Naive thymus-derived CD8-positive, alpha-beta T cell (primary cell): ENCODE measurements around the gene MYLK. TPM values are rescaled to one million over a fixed set of nuclear protein-coding genes. Genes with fewer than 3 reads are reported as not detected.
"Not testable (repeated sequence)": the region's sequence is repeated elsewhere in the genome, so short reads cannot be mapped to it uniquely, and the experiment has no call there.

ENCODE experiments used
- ATAC-seq, 2 donors: fragments of 150-1000 bp; cut with Tn5 transposase in 1 of 2; sonication (Bioruptor Pico), chemical (Tn5 transposase) in 1 of 2; 1 replicate in 1 of 2; 2 replicates in 1 of 2; pipeline ENCODE4 v1.10.0; 2021; ENCODE audit warnings: mild to moderate bottlenecking in 2 of 2, moderate library complexity in 2 of 2
- POLR2A ChIA-PET: fragments of 350-600 bp; sonication (Branson Sonifier 250); formaldehyde crosslinking; loops from one replicate; lab custom pipeline; 2021; ENCODE audit warnings: antibody characterized with exemption; lab: Charles Lee
- DNase-seq, 10 donors: peaks; one replicate each; pipeline versions ENCODE4 v3.0.0 to v3.0.0-alpha.2; 2020 to 2022
- H3K27ac Mint-ChIP-seq, 10 donors: one replicate each; pipeline ENCODE4 v1.8.0; 2020 to 2022; ENCODE audit warnings: mild to moderate bottlenecking in 10 of 10, mixed read lengths in 10 of 10, moderate library complexity in 4 of 10, inconsistent platforms in 1 of 10
- H3K27me3 Mint-ChIP-seq, 5 donors: one replicate each; pipeline ENCODE4 v1.8.0; 2021 to 2022; ENCODE audit warnings: mixed read lengths in 5 of 5
- H3K36me3 Mint-ChIP-seq, 3 donors: one replicate each; pipeline ENCODE4 v1.8.0; 2020 to 2022; ENCODE audit warnings: mixed read lengths in 3 of 3, mild to moderate bottlenecking in 2 of 3, inconsistent platforms in 1 of 3
- H3K4me1 Mint-ChIP-seq, 4 donors: one replicate each; pipeline ENCODE4 v1.8.0; 2021 to 2022; ENCODE audit warnings: mixed read lengths in 4 of 4
- H3K4me3 Mint-ChIP-seq, 10 donors: one replicate each; pipeline ENCODE4 v1.8.0; 2020 to 2022; ENCODE audit warnings: mild to moderate bottlenecking in 10 of 10, mixed read lengths in 10 of 10, moderate library complexity in 6 of 10, inconsistent platforms in 1 of 10
- H3K9me3 Mint-ChIP-seq, 9 donors: one replicate each; pipeline ENCODE4 v1.8.0; 2020 to 2022; ENCODE audit warnings: mixed read lengths in 9 of 9, mild to moderate bottlenecking in 3 of 9, inconsistent platforms in 1 of 9, moderate library complexity in 1 of 9
- polyA plus RNA-seq, 3 donors: library from polyadenylated mRNA; unstranded; fragments of 300-500 nt; fragmentation: Illumina TruSeq; gene quantifications; one replicate each; pipeline ENCODE4 v1.2.3, GENCODE V29; 2021
- total RNA-seq, 8 experiments: library from RNA in 2 of 8; stranded (reverse) in 2 of 8; gene quantifications; one replicate each; pipeline ENCODE4 v1.2.3 and lab custom pipeline; 2021 to 2026

Gene MYLK
- total and polyA plus RNA-seq, 5 experiments from 2014 or later: 0.02 to 0.16 (median 0.10) TPM; not detected in 2

DNA sequence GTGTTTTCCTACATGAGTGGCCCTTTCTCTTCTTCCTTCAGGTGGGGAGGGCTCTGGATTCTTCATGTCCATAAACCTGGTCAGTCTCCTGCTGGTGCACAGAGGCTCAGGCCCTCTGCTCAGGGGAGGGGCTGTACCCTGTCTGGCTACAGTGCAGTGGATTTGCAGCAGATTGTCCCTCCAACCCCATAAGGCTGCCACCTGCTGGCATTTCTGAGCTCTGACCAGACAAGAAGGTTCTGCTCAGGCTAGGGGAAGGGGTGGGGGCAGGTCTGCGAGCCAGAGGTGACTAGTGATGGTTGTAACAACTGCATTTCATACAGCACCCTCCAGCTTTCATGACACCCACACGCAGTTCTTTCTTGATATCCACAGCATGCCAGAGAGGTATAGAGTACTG, 182.1 kb downstream of the MYLK start:
- POLR2A ChIA-PET: not testable (repeated sequence)
- ATAC-seq: peak; percentile 25 to 58

DNA sequence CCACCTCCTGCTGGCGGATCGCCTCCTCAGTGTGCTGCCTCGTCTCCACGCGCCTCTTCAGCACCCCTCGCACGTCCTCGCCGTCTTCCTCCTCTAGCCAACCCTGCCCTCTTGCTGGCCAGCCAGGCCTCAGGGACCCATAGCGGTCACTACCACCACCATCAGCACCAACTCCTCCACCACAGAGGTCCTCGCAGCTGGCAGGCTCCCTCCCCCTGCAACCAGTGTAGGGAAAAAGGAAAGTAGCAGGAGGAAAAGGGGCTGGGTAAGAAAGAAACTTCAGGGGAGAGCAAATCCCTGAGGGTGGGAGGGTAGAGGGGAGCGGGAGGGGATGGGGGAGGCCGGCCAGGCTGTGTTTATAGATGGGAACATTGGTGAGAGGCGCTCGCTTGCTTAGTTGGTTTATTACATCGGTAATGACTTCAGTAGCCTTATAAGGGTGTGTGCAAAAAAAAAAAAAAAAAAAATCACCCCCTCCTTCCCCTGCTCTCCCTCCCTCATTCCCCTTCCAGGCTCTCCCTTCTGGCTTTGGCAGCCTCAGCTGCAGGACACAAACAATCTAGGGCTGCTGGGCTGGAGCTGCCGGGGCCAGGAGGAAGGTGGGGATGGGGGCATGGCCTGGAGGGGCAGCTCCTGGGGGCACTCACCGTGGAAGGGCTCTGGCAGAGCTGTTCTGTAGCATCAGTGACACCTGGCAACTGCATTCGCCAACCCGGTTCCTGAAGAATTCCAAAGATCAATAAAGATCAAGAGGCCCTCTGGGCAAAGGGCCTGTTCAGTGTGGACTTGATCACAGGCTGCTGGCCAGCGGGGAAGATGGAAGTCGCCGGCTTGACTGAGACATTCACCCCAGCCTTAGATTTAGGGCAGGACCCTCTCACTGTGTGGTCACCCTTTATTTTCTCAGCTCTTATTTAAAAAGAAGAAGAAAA, 183.1 kb downstream of the MYLK start:
- H3K36me3 Mint-ChIP-seq: no peaks in the 10 kb centered on the region
- POLR2A ChIA-PET: no interaction called here
- ATAC-seq: no peak

More for the DNA sequence above, 182.1 kb downstream of the MYLK start:
- not testable (repeated sequence) for H3K36me3 Mint-ChIP-seq, H3K4me1 Mint-ChIP-seq, H3K9me3 Mint-ChIP-seq, H3K27ac Mint-ChIP-seq, H3K4me3 Mint-ChIP-seq
- peak in 4 of 10 donors; percentile 3 to 13 (median 6) for DNase-seq
- H3K27me3 Mint-ChIP-seq: peaks cover 0 to 13% (median 4%) of the 10 kb centered on the region in 5 donors

DNA sequence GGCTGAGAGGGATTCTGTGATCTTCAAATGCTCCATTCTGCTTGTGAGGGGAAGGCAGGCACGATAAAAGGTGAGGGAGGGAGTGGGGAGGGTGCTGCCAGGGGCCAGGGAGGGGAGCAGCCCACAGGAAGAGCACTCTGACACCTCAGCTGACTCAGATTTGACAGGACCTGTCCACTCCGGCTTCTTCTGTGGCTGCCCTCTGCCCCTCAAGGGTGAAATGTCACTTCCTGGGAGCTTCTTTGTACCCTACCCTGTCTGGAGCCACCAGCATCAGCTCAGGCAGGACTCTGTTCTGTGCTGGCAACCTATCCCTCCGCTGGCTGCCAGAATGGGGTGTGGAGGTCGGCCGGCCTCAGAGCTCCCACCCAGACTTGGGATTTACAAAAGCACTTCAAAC, 185.3 kb downstream of the MYLK start:
- Mint-ChIP-seq H3K4me3 (no peak overlapping the region), H3K9me3 (no peaks in the 10 kb centered on the region), H3K27me3 (peaks cover 0 to 11% (median 4%) of the 10 kb centered on the region in 5 donors), H3K27ac (no peak overlapping the region), H3K36me3 (no peaks in the 10 kb centered on the region), H3K4me1 (peaks cover 0 to 8% (median 0%) of the 10 kb centered on the region in 4 donors)
- ATAC-seq (no peak), DNase-seq (no peak)
- POLR2A ChIA-PET: no interaction called here

More for the DNA sequence above, 183.1 kb downstream of the MYLK start:
- H3K9me3 Mint-ChIP-seq: no peaks in the 10 kb centered on the region
- H3K4me3 Mint-ChIP-seq: no peak overlapping the region
- H3K27me3 Mint-ChIP-seq: peaks cover 0 to 13% (median 4%) of the 10 kb centered on the region in 5 donors
- H3K4me1 Mint-ChIP-seq: peaks cover 0 to 6% (median 0%) of the 10 kb centered on the region in 4 donors
- DNase-seq: no peak
- H3K27ac Mint-ChIP-seq: peak overlapping the region in 1 of 10 donors; percentile 39

DNA sequence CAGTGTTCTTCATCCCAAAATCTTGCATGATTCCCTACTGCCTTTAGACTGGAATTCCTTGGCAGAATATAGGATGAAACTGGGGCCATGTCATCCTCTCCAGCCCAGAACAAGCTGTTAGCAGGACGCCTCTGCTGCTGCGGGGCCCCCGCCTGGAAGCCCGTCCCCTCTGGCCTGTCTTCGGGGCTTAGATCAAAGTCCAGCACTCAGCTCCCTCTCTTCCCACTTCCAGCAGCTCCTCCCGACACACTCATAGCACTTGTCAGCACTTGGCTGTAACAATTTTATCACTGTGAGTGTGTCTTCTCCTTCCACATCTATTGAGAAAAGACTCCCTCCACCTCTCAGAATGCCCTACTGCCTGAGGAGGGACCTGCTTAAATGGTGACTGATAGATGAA, 187.3 kb downstream of the MYLK start:
- no peak for DNase-seq
- Mint-ChIP-seq H3K9me3 (no peaks in the 10 kb centered on the region), H3K4me1 (peaks cover 0 to 5% (median 0%) of the 10 kb centered on the region in 4 donors), H3K27ac (no peak overlapping the region), H3K27me3 (peaks cover 0 to 14% (median 6%) of the 10 kb centered on the region in 5 donors), H3K36me3 (no peaks in the 10 kb centered on the region), H3K4me3 (no peak overlapping the region)
- POLR2A ChIA-PET: no interaction called here
- ATAC-seq: no peak

DNA sequence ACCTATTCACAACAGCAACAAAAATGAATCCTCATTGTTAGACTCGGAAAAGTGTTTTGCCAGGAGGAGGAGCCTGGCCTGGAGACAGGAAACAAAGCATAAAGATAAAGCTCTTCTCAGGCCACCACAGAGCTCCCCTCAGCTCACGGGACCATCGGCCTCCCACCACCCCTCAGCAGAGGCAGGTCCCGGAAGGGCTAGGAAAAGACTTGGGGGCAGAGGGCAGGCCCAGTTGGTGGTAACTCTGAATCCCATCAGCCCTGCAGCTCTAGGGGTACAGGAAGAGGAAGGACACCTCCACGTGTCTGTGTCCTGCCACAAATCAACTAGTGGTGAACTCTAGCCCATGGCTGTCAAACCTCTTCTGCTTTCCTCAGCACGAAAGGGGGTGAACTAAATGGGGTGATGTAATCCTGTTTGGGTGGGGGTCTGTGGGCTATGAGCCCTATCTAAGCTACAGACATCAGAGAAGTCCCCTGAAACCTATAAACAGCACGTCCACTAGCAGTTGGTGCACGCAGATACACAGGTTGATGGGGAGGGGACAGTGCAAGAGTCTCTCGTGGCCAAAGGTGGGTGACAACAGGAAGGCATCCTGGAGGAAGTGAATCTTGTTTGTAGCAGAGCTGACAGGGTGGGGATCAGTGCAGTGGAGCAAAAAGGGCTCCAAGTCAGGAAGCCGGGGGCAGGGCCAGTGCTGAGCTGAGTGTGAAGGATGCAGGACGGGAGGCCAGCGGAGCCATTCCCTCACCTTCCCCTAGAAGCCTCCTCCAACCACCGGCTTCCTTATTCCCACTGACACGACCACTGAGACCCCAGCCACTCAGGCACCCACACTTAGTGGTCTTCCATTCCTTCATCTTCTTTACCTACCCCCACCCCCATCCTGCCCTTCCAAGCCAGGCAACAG, 188.1 kb downstream of the MYLK start:
- Mint-ChIP-seq H3K9me3 (no peaks in the 10 kb centered on the region), H3K27ac (no peak overlapping the region), H3K27me3 (peaks cover 0 to 14% (median 7%) of the 10 kb centered on the region in 5 donors), H3K4me3 (no peak overlapping the region), H3K36me3 (no peaks in the 10 kb centered on the region), H3K4me1 (peaks cover 0 to 4% (median 0%) of the 10 kb centered on the region in 4 donors)
- POLR2A ChIA-PET: no interaction called here
- no peak for DNase-seq
- no peak for ATAC-seq

DNA sequence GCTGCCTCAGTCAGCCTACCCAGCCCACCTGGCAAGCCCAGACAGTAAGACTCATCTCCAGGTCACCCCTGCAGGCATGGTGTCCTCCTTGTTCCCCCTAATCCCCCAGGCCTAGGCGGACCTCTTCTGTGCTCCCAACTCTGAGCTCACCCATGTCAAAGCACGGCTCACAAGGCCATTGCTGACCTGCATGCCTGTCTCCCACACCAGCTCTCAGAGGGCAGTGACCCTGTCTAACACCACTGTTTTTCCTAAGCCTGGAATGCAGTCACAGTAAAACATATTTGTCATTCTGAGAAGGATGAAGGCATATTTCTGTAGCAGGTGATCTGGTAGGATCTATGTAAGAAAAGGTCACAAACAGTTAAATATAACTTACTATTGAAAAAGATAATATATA, 189.0 kb downstream of the MYLK start:
- DNase-seq (no peak), ATAC-seq (no peak)
- Mint-ChIP-seq H3K9me3 (no peaks in the 10 kb centered on the region), H3K27ac (no peak overlapping the region), H3K36me3 (no peaks in the 10 kb centered on the region), H3K4me3 (no peak overlapping the region), H3K27me3 (peaks cover 0 to 7% (median 3%) of the 10 kb centered on the region in 5 donors), H3K4me1 (peaks cover 0 to 4% (median 0%) of the 10 kb centered on the region in 4 donors)
- POLR2A ChIA-PET: no interaction called here

DNA sequence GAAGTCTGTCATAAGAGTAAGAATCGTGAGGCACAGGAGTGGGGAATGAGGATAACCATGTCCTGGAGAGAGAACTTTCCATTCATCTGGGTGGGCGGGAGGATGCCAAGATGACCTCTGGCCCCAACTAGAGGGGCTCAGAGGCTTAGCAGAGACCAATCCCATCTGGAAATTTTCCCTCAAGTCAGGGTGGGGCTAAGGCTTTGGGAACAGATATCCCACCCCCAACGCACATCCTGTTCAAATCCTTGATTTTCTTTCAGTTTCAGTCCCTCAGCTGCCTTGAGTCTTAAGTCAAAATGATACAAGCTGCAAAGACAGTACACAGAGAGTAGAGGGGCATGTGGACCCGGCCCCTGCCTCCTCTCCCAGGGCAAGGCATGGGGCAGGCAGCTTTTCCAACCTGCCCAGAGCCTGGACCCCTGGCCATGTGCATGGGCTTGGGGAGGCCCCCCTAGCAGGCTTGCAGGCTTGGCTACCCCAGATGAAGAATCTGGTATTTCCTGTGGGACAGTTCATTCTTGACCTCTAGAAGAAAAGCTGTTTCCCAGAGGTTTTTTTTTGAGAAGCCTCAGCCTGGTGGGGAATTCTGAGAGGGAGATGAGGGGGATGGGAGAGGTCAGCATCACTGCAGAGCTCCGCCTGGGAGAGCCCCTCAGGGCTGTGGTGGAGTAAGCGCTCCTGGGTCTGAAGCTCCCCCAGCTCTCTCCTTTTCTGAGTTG, 189.6 kb downstream of the MYLK start:
- POLR2A ChIA-PET: no interaction called here
- ATAC-seq (no peak), DNase-seq (no peak)
- no peaks in the 10 kb centered on the region for H3K36me3 Mint-ChIP-seq
- H3K4me1 Mint-ChIP-seq: peaks cover 0 to 4% (median 0%) of the 10 kb centered on the region in 4 donors
- no peak overlapping the region for H3K4me3 Mint-ChIP-seq
- H3K27me3 Mint-ChIP-seq: peaks cover 0 to 5% (median 2%) of the 10 kb centered on the region in 5 donors
- no peak overlapping the region for H3K27ac Mint-ChIP-seq
- H3K9me3 Mint-ChIP-seq: no peaks in the 10 kb centered on the region

DNA sequence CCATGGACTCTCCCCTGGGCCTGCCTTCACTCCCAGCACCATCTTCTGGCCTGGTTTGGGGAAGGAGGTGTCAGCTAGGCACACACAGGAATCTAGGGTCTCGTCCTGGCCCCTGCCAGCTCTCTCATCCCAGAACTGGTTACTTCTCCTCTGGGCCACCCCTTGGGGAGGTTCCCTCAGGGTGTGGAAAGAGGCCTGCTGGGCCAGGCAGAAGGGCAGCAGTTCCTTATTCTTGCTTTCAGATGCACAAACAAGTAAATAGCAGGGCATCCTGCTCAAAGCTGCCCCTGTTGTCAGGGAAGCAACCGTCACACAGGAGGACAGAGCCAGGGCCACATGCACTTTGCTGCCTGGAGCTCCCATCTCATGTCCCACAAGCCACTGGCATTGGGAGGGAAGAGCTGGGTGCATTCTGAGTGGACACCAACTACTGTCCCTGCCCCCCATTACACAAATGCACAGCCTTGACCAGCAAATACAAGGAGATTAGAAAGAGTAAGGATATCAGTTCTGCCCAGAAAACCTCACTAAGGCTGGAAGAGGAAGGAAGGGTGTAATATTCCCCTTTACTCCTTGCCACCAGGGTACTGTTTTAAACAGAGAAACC, 190.4 kb downstream of the MYLK start:
- Mint-ChIP-seq H3K9me3 (no peaks in the 10 kb centered on the region), H3K27ac (no peak overlapping the region), H3K4me1 (peaks cover 0 to 4% (median 0%) of the 10 kb centered on the region in 4 donors), H3K4me3 (no peak overlapping the region), H3K27me3 (peaks cover 0 to 5% (median 2%) of the 10 kb centered on the region in 5 donors), H3K36me3 (no peaks in the 10 kb centered on the region)
- ATAC-seq (no peak), DNase-seq (no peak)
- POLR2A ChIA-PET: no interaction called here

DNA sequence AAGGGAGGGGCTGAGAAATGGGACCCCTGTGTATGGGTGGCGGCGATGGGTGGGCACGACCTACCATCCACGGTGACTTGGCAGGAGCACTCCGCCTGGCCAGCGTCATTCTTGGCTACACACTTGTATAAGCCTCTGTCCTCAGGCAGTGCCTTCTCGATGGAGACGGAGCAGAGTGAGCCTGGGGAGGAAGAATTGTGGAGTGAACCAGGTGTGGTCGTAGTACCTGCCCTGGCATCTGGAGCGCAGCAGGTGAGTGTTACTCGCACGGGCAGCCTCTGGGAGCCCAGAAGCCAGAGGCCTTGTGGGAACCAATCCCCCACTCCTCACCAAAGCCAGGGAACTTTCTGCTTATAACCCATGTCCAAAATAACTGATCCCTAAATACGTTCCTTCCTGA, 191.5 kb downstream of the MYLK start:
- POLR2A ChIA-PET: no interaction called here
- Mint-ChIP-seq H3K9me3 (no peaks in the 10 kb centered on the region), H3K4me3 (no peak overlapping the region), H3K27ac (no peak overlapping the region), H3K27me3 (peaks cover 0 to 12% (median 3%) of the 10 kb centered on the region in 5 donors), H3K36me3 (no peaks in the 10 kb centered on the region), H3K4me1 (peaks cover 0 to 4% (median 0%) of the 10 kb centered on the region in 4 donors)
- DNase-seq: no peak
- ATAC-seq: no peak

DNA sequence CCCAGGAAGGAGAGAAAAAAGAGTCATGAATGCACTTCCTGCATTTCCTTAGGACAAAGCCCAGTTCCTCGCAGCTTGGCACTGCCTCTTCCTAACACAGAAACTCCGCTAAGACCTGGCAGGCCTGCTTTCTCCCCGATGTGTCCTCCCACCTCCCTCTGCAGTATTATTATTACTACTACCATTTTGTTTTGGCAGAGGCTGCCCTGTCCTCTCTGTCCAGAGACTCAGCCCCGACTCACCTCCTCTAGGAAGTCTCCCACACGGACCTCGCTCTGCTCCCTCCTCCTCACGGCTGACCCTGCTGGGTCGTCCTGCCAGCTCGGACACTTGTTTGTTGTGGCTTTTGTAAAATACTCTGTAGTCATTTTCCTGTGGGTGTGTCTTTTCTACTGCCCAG, 192.1 kb downstream of the MYLK start:
- DNase-seq (no peak), ATAC-seq (no peak)
- no peaks in the 10 kb centered on the region for H3K9me3 Mint-ChIP-seq
- H3K36me3 Mint-ChIP-seq: no peaks in the 10 kb centered on the region
- POLR2A ChIA-PET: no interaction called here
- H3K4me1 Mint-ChIP-seq: peaks cover 0 to 4% (median 0%) of the 10 kb centered on the region in 4 donors
- H3K27ac Mint-ChIP-seq: no peak overlapping the region
- H3K27me3 Mint-ChIP-seq: peaks cover 0 to 14% (median 3%) of the 10 kb centered on the region in 5 donors
- no peak overlapping the region for H3K4me3 Mint-ChIP-seq

DNA sequence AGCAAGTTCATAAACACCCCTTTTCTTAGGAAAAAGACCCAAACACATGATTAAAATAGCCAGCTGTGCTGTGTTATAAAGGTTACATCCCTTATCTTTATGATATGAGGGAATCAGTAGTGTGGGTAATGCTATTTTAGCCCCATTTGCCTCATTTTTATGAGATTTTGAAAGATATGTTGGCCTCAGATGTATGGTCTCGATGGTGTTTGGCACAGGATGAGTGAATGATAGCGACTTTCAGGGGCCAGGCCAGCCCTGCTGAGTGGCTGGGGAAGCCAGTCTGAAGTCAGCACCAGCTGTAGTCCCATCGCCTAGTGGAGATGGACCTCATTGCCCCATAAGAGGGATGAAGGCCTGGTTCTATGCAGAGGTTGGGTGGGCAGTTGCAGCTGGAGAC, 194.3 kb downstream of the MYLK start:
- H3K27me3 Mint-ChIP-seq: peaks cover 0 to 14% (median 3%) of the 10 kb centered on the region in 5 donors
- ATAC-seq (no peak), DNase-seq (no peak)
- H3K27ac Mint-ChIP-seq: no peak overlapping the region
- POLR2A ChIA-PET: no interaction called here
- no peak overlapping the region for H3K4me3 Mint-ChIP-seq
- no peaks in the 10 kb centered on the region for H3K9me3 Mint-ChIP-seq
- H3K36me3 Mint-ChIP-seq: no peaks in the 10 kb centered on the region
- no peaks in the 10 kb centered on the region for H3K4me1 Mint-ChIP-seq

DNA sequence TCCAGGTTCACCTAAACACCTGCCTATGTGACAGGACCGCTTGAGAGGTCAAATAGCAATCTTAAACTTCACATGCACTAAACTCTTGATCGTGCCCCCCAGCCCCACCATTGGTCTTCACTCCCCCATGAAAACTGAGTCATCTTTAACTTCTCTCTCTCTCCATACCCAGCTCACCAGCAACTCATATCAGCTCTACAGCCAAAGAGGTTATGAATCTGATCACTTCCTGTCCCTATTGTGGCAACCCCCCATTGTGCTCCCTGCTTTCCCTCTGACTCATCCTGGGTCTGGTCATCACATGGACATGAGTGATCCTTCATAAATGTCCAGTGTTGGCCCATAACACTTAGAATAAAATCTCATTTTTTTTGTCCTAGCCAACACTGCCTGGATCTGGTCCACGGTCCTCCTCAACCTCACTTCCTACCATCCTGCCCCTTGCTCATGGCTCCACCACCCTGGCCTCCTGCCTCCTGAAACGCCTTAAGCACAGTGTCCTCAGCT, 195.8 kb downstream of the MYLK start:
- no peaks in the 10 kb centered on the region for H3K9me3 Mint-ChIP-seq
- no peak overlapping the region for H3K4me3 Mint-ChIP-seq
- peak overlapping the region in 1 of 10 donors; percentile 15 for H3K27ac Mint-ChIP-seq
- POLR2A ChIA-PET: no interaction called here
- H3K27me3 Mint-ChIP-seq: peaks cover 0 to 14% (median 3%) of the 10 kb centered on the region in 5 donors
- DNase-seq (no peak), ATAC-seq (no peak)
- no peaks in the 10 kb centered on the region for H3K36me3 Mint-ChIP-seq
- no peaks in the 10 kb centered on the region for H3K4me1 Mint-ChIP-seq
